Astrocyte of the hippocampus (primary cell): Measurements from ENCODE around the gene UBE2QL1.

Source experiments
- DNase-seq: peaks from one replicate; pipeline ENCODE4 v3.0.0; 2011; ENCODE audit warnings: low read depth, low spot score

UBE2QL1 gene

GRCh38 chr5:6527749-6528455, 79.2 kb downstream of the UBE2QL1 start:
- DNase-seq, result no peak

GRCh38 chr5:6535594-6535993, 86.9 kb downstream of the UBE2QL1 start:
- DNase-seq, result no peak

- no peak for DNase-seq
These were observed 90.4 kb downstream of the UBE2QL1 start for GRCh38 chr5:6539060-6539459.

GRCh38 chr5:6540111-6540827, 91.6 kb downstream of the UBE2QL1 start:
- peak; percentile 8 for DNase-seq

GRCh38 chr5:6541256-6542013, 92.8 kb downstream of the UBE2QL1 start:
- no peak for DNase-seq

- DNase-seq, result no peak
These were observed 94.0 kb downstream of the UBE2QL1 start for GRCh38 chr5:6542421-6543345.

- no peak for DNase-seq
These were observed 94.7 kb downstream of the UBE2QL1 start for GRCh38 chr5:6543346-6543730.

- no peak for DNase-seq
These were observed 95.3 kb downstream of the UBE2QL1 start for GRCh38 chr5:6543830-6544560.
